Dermis blood vessel endothelial cell (primary cell): ENCODE measurements around the gene UBE2J1. TPM values are rescaled to one million over a fixed set of nuclear protein-coding genes. Genes with fewer than 3 reads are reported as not detected.
"Not testable (repeated sequence)": the region's sequence is repeated elsewhere in the genome, so short reads cannot be mapped to it uniquely, and the experiment has no call there.

Experiments
- DNase-seq: peaks from one replicate; pipeline ENCODE4 v3.0.0; 2010
- total RNA-seq: library from RNA; depleted of rRNA; stranded (reverse); fragments of >200 nt; gene quantifications from 2 replicates; pipeline ENCODE4 v1.2.3, GENCODE V29; 2014

UBE2J1 gene
- 48.2 and 65.5 TPM in 2 replicates for total RNA-seq

- peak; percentile 96 for DNase-seq
Observed at GRCh38 chr6:89352278-89353117, at the start of gene UBE2J1. Gene UBE2J1 (minus strand): TSS chr6:89352722. CDS start chr6:89352569, 153 bp downstream.

- DNase-seq = no peak
Observed at GRCh38 chr6:89400912-89401399, 48.4 kb upstream of the UBE2J1 start.

GRCh38 chr6:89400050-89400449 is 47.5 kb upstream of the UBE2J1 start:
- no peak for DNase-seq

- no peak for DNase-seq
Observed at GRCh38 chr6:89398762-89399525, 46.4 kb upstream of the UBE2J1 start.

GRCh38 chr6:89397884-89398283 is 45.4 kb upstream of the UBE2J1 start:
- DNase-seq = not testable (repeated sequence)

- no peak for DNase-seq
Observed at GRCh38 chr6:89393659-89394058, 41.1 kb upstream of the UBE2J1 start.

- DNase-seq = no peak
Observed at GRCh38 chr6:89392823-89393222, 40.3 kb upstream of the UBE2J1 start.

- DNase-seq = no peak
Observed at GRCh38 chr6:89388846-89389245, 36.3 kb upstream of the UBE2J1 start.

- no peak for DNase-seq
Observed at GRCh38 chr6:89387516-89388201, 35.1 kb upstream of the UBE2J1 start.

GRCh38 chr6:89386917-89387491 is 34.5 kb upstream of the UBE2J1 start:
- DNase-seq = no peak

GRCh38 chr6:89385846-89386245 is 33.3 kb upstream of the UBE2J1 start:
- no peak for DNase-seq

- DNase-seq = peak; percentile 49
Observed at GRCh38 chr6:89385156-89385667, 32.7 kb upstream of the UBE2J1 start.

- DNase-seq = no peak
Observed at GRCh38 chr6:89381031-89381430, 28.5 kb upstream of the UBE2J1 start.

GRCh38 chr6:89379281-89379680 is 26.8 kb upstream of the UBE2J1 start:
- DNase-seq = no peak

GRCh38 chr6:89378628-89379027 is 26.1 kb upstream of the UBE2J1 start:
- DNase-seq = no peak

GRCh38 chr6:89375427-89376267 is 23.1 kb upstream of the UBE2J1 start:
- DNase-seq = peak; percentile 37

- no peak for DNase-seq
Observed at GRCh38 chr6:89372506-89372901, 20.0 kb upstream of the UBE2J1 start.

GRCh38 chr6:89371849-89372505 is 19.5 kb upstream of the UBE2J1 start:
- DNase-seq = peak; percentile 80

- DNase-seq = peak; percentile 77
Observed at GRCh38 chr6:89368999-89369398, 16.5 kb upstream of the UBE2J1 start.

GRCh38 chr6:89368107-89368506 is 15.6 kb upstream of the UBE2J1 start:
- DNase-seq = peak; percentile 83

GRCh38 chr6:89364586-89364985 is 12.1 kb upstream of the UBE2J1 start:
- DNase-seq = peak; percentile 64
